ENCODE results near the gene GNG2.

- TF ChIP-seq EZH2phosphoT487 (IDR thresholded peaks at IDR 0.05; ENCODE audit: low read depth, severe bottlenecking, unreplicated experiment), result no peak
- no peak for TF ChIP-seq CTCF (IDR thresholded peaks at IDR 0.05; ENCODE audit: poor library complexity)
- no peak for TF ChIP-seq EZH2 (IDR thresholded peaks at IDR 0.05; ENCODE audit: borderline replicate concordance)
Measured at GRCh38 chr14:51836417-51836816, 24.0 kb upstream of the GNG2 start.

Data from hepatocyte (in vitro differentiated cells).